DND-41 (cell line): ENCODE data around the gene CHRM5.

Experiments used
- CTCF ChIP-seq: IDR thresholded peaks from 2 replicates; pipeline ENCODE4 v1.5.1; 2012; ENCODE audit warnings: borderline replicate concordance, low read length, moderate library complexity, mild to moderate bottlenecking; ENCODE audit not compliant: poor library complexity, severe bottlenecking; ENCODE audit errors: extremely low read depth
- EZH2 ChIP-seq: IDR thresholded peaks from 3 replicates; pipeline ENCODE4 v1.6.1; 2012; ENCODE audit warnings: borderline replicate concordance, low read depth, mild to moderate bottlenecking, moderate library complexity, low read length, inconsistent platforms; ENCODE audit not compliant: severe bottlenecking

GRCh38 chr15:34111488-34111887, 143.2 kb downstream of the CHRM5 start:
- TF ChIP-seq CTCF (no peak), EZH2 (no peak)
